AG10803 (cell line): ENCODE measurements around the gene KDM4D.

ENCODE experiments used
- DNase-seq: peaks from one replicate; pipeline ENCODE4 v3.0.0; 2010; ENCODE audit warnings: low read depth
- H3K4me3 ChIP-seq: 2 replicates; pipeline ENCODE4 v1.5.1; 2011; ENCODE audit warnings: mild to moderate bottlenecking, low read length, control low read depth
- CTCF ChIP-seq: conservative IDR thresholded peaks from 2 replicates; pipeline ENCODE4 v1.5.1; 2011; ENCODE audit warnings: mild to moderate bottlenecking, low read length, control low read depth, inconsistent platforms

KDM4D gene

GRCh38 chr11:95045812-95046211 is 72.3 kb downstream of the KDM4D start:
- no peak for TF ChIP-seq CTCF
- no peak overlapping the region for H3K4me3 ChIP-seq
- no peak for DNase-seq
